HG03442 (cell line): ENCODE results near the gene PRDM11.
"Not testable (repeated sequence)": the region's sequence is repeated elsewhere in the genome, so short reads cannot be mapped to it uniquely, and the experiment has no call there.

ENCODE experiments used
- ATAC-seq: cut with Tn5 transposase; IDR thresholded peaks from one replicate; pipeline ENCODE4 v1.9.1; 2021; ENCODE audit warnings: mild to moderate bottlenecking, moderate library complexity; ENCODE audit not compliant: unreplicated experiment

PRDM11 gene

DNA sequence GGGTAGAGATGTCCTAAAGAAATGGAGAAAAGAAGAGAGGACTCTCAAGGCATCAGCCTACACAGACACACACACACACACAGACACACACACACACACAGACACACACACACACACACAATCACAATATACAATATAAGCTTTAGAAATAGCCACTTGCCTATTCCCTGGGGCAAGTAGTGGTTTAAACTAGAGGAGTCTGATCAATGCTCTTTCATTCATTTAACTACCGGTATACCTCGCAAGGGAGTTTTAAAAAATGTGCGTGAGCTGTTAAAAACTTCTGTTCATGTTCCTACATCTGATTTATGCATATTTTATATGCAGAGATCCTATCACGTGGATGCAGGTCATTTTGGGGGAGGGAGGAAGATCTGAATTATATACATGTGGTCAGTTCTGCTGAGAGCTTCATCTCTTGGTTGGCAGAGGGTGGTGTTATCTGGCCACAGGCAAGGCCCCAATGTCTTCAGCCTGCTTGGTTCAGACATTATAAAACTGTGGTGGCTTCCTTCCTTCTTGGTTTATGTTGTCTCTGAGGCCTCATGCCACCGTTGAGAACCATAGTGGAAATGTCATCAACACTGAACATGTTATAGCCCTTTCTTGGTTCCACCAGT lies 83.1 kb downstream of the PRDM11 start:
- ATAC-seq: no peak

- no peak for ATAC-seq
Observed at GRCh38 chr11:45232341-45233080, 86.1 kb downstream of the PRDM11 start.

DNA sequence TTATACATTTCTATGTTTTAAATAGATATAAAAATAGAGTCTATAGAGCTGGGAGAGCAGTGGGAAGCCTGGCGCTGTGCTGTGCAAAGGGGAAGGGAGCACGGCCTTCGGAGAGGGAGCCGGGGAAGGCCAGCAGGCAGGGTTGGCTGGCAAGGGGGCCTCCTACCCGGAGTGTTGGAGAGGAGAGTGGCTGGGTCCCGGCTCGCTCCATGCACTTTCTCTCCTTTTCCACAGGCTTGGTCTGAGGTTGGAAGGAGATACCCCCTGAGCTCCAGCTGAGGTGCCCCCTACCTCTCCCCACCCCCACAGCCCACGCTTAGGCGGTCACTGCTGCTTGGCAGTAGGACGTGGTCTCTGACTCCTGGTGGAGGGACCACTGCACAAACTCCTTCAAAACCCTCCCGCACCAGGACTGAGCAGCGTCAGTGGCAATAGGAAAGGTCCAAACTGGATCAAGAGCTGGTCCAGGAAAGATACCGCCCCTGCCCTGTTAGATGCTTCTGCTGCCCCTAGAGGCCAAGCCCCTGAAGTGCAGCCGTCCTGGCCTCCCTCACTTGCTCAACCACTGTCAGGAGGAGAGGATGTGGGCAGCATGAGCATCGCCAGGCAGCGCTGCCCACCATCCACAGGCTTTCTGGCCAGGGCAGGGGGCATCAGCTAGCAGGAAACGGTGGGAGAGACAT lies 86.8 kb downstream of the PRDM11 start:
- ATAC-seq: no peak

- ATAC-seq: no peak
Observed at GRCh38 chr11:45233804-45234170, 87.3 kb downstream of the PRDM11 start.

DNA sequence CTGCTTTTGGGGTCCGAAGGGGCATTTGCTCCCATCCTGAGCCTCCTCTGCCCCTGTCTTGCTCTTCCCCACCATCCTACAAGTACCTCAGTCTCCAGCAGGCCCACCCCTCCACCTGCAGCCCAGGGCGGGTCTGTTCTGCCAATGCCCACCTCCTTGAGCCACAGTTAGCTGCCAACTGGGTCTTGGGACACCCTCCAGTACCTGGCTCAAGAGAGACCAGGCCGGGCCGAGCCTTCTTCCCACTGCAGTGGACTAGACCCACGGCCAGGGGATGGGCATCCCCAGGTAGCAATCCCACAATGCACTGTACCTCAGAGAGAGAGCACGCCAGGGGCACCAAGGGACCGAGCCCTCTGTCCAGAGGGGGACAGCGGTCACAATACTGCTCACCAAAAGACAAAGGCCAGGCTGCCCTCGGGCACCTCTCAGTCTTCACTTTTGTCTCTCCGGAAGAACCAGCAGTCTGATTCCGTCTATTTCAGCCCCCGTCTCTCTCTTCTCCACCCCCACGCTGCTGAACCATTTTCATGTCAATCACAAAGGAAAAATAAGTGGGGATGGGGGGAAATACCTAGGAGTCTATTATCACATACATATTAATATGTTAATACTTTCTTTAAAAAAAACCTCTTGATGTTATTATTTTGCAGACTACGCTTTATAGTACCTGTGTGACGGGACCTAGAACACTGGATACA lies 88.0 kb downstream of the PRDM11 start:
- no peak for ATAC-seq

- no peak for ATAC-seq
Observed at GRCh38 chr11:45237711-45238315, 91.4 kb downstream of the PRDM11 start.

DNA sequence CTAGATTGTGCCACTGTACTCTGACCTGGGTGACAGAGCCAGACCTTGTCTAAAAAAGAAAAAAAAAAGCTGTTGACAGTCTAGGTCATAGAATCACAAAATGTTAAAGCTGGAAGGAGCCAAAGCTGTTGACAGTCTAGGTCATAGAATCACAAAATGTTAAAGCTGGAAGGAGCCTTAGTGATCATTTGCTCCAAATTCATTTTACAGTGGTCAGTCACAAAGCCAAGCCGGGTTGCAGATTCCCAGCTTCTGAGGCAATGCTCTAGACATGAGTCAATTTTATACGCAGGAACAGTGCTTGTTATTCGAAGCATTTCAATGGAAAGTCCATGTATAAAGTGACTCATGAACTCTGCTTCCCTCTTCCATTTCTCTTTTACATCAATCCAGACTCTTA lies 92.3 kb downstream of the PRDM11 start:
- no peak for ATAC-seq

DNA sequence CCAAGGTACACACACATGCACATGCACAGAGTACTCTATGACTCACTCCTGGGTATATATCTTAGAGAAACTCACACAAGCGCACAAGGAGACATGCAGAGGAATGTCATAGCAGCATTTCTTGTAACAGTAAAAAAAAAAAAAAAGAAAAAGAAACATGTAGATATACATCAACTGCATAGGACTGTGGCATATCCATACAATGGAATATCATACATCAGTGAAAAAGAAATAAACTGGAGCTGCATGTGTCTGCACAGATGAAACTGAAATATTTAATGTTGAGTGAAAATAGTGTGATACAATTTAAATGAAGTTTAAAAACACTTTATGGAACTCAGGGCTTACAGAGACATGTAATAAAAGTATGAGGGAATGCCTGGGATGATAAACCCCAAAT lies 93.3 kb downstream of the PRDM11 start:
- ATAC-seq: no peak

DNA sequence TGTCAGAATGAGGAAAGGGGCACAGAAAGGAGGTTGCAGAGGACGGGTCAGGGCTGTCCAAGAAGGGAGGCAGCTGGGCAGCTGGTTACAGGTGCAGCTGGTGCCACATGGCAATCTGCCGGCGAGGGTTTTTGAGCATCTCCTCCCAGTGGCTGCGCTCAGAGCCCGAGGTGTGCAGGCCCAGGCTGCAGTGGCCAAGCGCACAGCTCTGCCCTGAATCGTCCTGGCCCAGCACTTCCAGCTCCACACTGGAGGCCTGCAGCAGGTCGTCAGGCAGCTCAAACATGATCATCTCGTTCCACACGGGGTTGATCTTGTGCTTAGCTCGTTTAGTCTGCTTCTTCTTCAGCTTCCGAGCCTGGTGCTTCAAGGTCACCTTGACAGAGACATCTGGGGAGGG lies 97.5 kb downstream of the PRDM11 start:
- no peak for ATAC-seq

- no peak for ATAC-seq
Observed at GRCh38 chr11:45245218-45246045, 99.0 kb downstream of the PRDM11 start.

DNA sequence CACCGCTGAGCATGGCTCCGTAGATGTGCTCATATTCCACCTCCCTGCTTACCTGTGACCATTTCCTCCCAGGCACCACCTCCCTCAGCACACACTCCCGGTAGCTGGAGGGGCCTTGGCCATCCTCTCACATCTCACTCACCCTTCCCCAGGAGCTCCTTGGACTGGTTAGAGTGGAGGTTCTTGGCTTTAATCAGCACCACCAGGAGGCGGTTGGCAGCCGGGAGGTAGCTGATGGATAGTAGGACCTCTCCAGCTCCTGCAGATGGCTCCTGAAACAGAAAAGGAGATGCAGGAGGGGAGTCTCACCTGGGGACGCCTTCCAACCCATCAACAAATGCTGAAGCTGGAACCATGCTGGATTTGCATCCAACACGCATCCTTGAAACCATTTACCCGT lies 99.8 kb downstream of the PRDM11 start:
- ATAC-seq: no peak

DNA sequence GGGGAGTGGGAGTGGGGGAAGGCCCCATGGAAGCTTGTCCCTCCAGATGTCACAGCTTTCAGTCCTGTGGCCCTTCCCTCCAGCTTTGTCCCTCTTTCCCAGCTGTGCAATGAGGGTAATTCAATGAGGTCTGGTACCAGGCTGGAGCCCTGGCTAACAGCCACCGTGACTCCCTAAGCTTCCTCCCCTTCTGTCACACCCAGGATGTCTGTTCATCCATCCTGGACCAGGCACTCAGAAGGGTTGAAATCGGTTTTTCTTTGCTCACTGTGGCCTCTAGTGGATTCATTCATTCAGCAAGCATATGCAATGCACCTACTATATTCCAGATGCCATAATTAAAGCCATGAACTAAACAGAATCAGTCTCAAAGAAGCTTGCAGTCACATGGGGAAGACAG lies 101.0 kb downstream of the PRDM11 start:
- ATAC-seq: no peak

DNA sequence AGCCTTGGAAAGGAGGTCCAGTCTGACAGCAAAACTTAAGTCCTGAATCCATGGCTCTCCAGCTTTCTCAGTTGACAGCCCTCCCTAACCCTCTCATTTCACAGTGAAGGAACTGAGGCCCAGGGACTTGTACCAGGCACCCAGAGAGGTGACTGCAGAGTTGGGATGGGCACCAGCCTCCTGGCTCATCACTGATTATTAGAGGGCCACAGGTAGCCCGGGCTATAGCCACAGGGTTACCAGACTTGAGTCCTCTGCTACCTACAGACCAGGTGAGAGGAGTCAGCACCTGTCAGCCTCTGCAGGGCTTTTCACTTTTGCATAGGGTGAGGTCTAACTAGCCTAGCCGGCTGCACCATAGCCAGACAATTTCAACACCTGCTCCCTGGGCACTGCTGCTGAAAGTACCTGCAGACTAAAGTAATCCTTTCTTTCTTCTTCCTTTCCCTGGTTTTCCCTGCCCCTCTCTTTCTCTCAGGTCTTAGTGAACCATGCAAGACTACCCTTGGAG lies 102.1 kb downstream of the PRDM11 start:
- no peak for ATAC-seq

- ATAC-seq: not testable (repeated sequence)
Observed at GRCh38 chr11:45249372-45249771, 102.9 kb downstream of the PRDM11 start.

GRCh38 chr11:45250035-45250718 lies 103.7 kb downstream of the PRDM11 start:
- no peak for ATAC-seq

GRCh38 chr11:45252134-45252856 lies 105.9 kb downstream of the PRDM11 start:
- ATAC-seq: peak; percentile 45

DNA sequence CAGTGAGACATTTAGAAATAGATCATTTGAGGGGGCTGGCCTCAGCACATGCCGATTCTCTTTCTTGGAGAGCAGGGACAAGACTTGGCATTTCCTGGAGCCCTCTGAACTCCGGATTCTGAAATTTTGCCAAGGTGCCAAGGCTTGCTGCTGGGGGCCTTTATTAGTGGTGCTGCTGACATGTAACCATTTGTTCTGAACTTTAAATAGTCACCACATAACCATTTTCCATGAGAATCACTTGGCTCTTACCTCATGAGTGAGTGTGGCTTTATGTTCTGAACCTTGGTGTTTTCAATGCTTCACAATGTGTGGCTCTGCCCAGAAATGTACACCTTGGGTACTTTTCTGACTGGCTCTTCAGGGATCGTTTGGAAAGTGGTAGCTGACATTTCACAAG lies 106.4 kb downstream of the PRDM11 start:
- ATAC-seq: no peak

GRCh38 chr11:45253640-45254039 lies 107.2 kb downstream of the PRDM11 start:
- ATAC-seq: no peak

- no peak for ATAC-seq
Observed at GRCh38 chr11:45254070-45254469, 107.6 kb downstream of the PRDM11 start.
